Keratinocyte (primary cell): ENCODE results near the gene LUZP1. TPM values are rescaled to one million over a fixed set of nuclear protein-coding genes. Genes with fewer than 3 reads are reported as not detected.

Experiments
- DNase-seq: peaks from one replicate; pipeline ENCODE4 v3.0.0-alpha.2; 2011; ENCODE audit warnings: low read depth, missing footprints, low spot score
- FAIRE-seq: peaks from 2 replicates; lab custom pipeline; 2011; peaks lifted over from hg19 to GRCh38; lab: Jason Lieb, UNC
- H2AFZ ChIP-seq: 2 replicates; pipeline ENCODE4 v1.6.0; 2012; ENCODE audit warnings: low read length, control low read depth, inconsistent platforms; ENCODE audit not compliant: control insufficient read depth
- H3K27ac ChIP-seq: 2 replicates; pipeline ENCODE4 v1.5.1; 2011; ENCODE audit warnings: low read length; ENCODE audit not compliant: control insufficient read depth, insufficient read depth
- H3K27me3 ChIP-seq: 3 replicates; pipeline ENCODE4 v1.6.0; 2011; ENCODE audit warnings: low read length; ENCODE audit not compliant: control insufficient read depth, insufficient read depth; ENCODE audit errors: extremely low read depth
- H3K36me3 ChIP-seq, 2 experiments: 2 replicates in 1 of 2; 3 replicates in 1 of 2; pipeline ENCODE4 v1.5.1; 2011; ENCODE audit warnings: low read length in 2 of 2, mild to moderate bottlenecking in 1 of 2; ENCODE audit not compliant: control insufficient read depth in 2 of 2, insufficient read depth in 2 of 2; ENCODE audit errors: extremely low read depth in 1 of 2
- H3K4me1 ChIP-seq: 3 replicates; pipeline ENCODE4 v1.5.1; 2011; ENCODE audit warnings: low read length; ENCODE audit not compliant: control insufficient read depth, insufficient read depth; ENCODE audit errors: extremely low read depth
- H3K4me2 ChIP-seq: 3 replicates; pipeline ENCODE4 v1.6.0; 2011; ENCODE audit warnings: low read depth, low read length; ENCODE audit not compliant: control insufficient read depth, insufficient read depth; ENCODE audit errors: extremely low read depth
- H3K4me3 ChIP-seq, 3 experiments: fragments of 200-600 bp in 1 of 3; sonication (generic) in 1 of 3; 2 replicates in 2 of 3; 3 replicates in 1 of 3; pipeline ENCODE4 v1.5.1; 2011 to 2016; ENCODE audit warnings: low read length in 3 of 3, mild to moderate bottlenecking in 3 of 3, control low read depth in 2 of 3, inconsistent platforms in 1 of 3, low read depth in 1 of 3, mixed read lengths in 1 of 3, mixed run types in 1 of 3, moderate library complexity in 1 of 3; ENCODE audit not compliant: control insufficient read depth in 2 of 3, insufficient read depth in 2 of 3; ENCODE audit errors: extremely low read depth in 1 of 3
- H3K79me2 ChIP-seq: 2 replicates; pipeline ENCODE4 v1.6.0; 2012; ENCODE audit warnings: low read length; ENCODE audit not compliant: control insufficient read depth, insufficient read depth
- H3K9ac ChIP-seq: 3 replicates; pipeline ENCODE4 v1.6.0; 2011; ENCODE audit warnings: low read length; ENCODE audit not compliant: control insufficient read depth, insufficient read depth; ENCODE audit errors: extremely low read depth
- H3K9me1 ChIP-seq: 3 replicates; pipeline ENCODE4 v1.6.0; 2011; ENCODE audit warnings: low read length; ENCODE audit not compliant: control insufficient read depth, insufficient read depth; ENCODE audit errors: extremely low read depth
- H3K9me3 ChIP-seq: 2 replicates; pipeline ENCODE4 v1.5.1; 2012; ENCODE audit warnings: low read depth, low read length; ENCODE audit not compliant: control insufficient read depth
- H4K20me1 ChIP-seq: 3 replicates; pipeline ENCODE4 v1.6.0; 2011; ENCODE audit warnings: low read length; ENCODE audit not compliant: control insufficient read depth, insufficient read depth; ENCODE audit errors: extremely low read depth
- EZH2 ChIP-seq: IDR thresholded peaks from one replicate; pipeline ENCODE4 v1.6.1; 2012; ENCODE audit warnings: inconsistent platforms, mild to moderate bottlenecking, low read length, moderate library complexity
- dilution Hi-C: fragments of 300-500 bp; cut with MboI; formaldehyde crosslinking; loops from one replicate; pipeline ENCODE4 v1.7.0; 2020; ENCODE audit warnings: low sequenced_read_pairs; ENCODE audit not compliant: extremely low pct_ligation_motif_present
- polyA plus RNA-seq, 5 experiments: library from polyadenylated mRNA; depleted of rRNA in 3 of 5; stranded (reverse) in 3 of 5; stranded (forward) in 1 of 5; unstranded in 1 of 5; fragments of >200 nt; gene quantifications; 1 replicate in 1 of 5; 2 replicates in 3 of 5; 3 replicates in 1 of 5; pipeline versions ENCODE4 v1.2.1 to v1.2.3, GENCODE V29; 2011 to 2012; ENCODE audit warnings: missing spikeins in 2 of 5, low read depth in 1 of 5, low replicate concordance in 1 of 5
- TF ChIP-seq, protein P1 (sequence below), 3 experiments: IDR thresholded peaks in 1 of 3; conservative IDR thresholded peaks in 1 of 3; optimal IDR thresholded peaks in 1 of 3; 2 replicates in 2 of 3; 3 replicates in 1 of 3; pipeline versions ENCODE3 to v1.5.1; 2011; ENCODE audit warnings: low read length in 3 of 3, mild to moderate bottlenecking in 3 of 3, moderate library complexity in 2 of 3, control low read depth in 1 of 3, inconsistent platforms in 1 of 3; ENCODE audit not compliant: insufficient read depth in 2 of 3; ENCODE audit errors: extremely low read depth in 1 of 3

LUZP1 gene
- polyA plus RNA-seq, 1 donor (not counting 4 experiments of a cell fraction or from before 2014, with no cell fraction given) = 52.5 TPM

DNA sequence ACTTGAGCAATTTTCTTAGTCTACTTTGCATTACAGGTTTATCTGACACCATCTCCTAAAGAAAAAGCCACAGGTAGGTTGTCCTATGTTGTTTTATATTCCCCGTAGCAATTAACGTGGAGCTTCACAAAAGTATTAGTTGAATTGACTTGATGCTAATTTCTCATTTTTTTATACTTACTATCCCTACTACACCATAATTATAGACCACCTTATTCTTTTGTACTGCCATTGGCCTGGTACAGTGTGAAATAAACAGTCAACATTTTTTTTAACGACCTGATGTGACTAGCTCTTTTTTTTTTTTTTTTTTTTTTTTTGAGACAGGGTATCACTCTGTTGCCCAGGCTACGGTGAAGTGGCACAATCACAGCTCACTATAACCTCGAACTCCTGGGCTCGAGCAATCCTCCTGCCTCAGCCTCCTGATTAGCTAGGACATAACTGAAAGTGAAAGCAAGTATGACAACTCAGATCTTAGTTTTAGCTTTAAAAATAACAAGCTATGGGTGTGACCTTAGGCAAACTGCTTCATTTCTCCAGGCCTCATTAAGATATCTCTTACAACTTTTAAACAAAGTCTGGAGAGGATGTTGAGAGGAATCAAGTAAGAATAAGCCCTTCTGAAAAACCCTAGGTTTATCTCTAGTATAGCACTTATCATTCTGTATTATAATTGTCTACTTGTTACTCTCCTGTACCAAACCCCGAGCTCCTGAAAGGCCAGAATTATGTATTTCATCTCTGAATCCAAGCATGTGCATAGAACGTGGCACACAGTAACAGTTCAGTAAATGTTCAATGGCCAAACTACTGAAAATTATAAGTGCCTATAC lies 49.5 kb downstream of the LUZP1 start:
- dilution Hi-C loops = no loop called here
- Histone ChIP-seq H4K20me1 (no peaks in the 10 kb centered on the region), H3K4me3 (peak overlapping the region in 2 of 3 experiments; percentile 12 to 30), H3K79me2 (peaks cover 81% of the 10 kb centered on the region), H3K9me1 (no peaks in the 10 kb centered on the region), H3K36me3 (no peaks in the 10 kb centered on the region), H3K9me3 (no peaks in the 10 kb centered on the region), H3K4me2 (peak overlapping the region; percentile 75), H3K27me3 (no peaks in the 10 kb centered on the region), H3K4me1 (peaks cover 52% of the 10 kb centered on the region), H3K27ac (peak overlapping the region; percentile 2), H3K9ac (peak overlapping the region; percentile 25), H2AFZ (no peak overlapping the region)
- TF ChIP-seq, protein P1, sequence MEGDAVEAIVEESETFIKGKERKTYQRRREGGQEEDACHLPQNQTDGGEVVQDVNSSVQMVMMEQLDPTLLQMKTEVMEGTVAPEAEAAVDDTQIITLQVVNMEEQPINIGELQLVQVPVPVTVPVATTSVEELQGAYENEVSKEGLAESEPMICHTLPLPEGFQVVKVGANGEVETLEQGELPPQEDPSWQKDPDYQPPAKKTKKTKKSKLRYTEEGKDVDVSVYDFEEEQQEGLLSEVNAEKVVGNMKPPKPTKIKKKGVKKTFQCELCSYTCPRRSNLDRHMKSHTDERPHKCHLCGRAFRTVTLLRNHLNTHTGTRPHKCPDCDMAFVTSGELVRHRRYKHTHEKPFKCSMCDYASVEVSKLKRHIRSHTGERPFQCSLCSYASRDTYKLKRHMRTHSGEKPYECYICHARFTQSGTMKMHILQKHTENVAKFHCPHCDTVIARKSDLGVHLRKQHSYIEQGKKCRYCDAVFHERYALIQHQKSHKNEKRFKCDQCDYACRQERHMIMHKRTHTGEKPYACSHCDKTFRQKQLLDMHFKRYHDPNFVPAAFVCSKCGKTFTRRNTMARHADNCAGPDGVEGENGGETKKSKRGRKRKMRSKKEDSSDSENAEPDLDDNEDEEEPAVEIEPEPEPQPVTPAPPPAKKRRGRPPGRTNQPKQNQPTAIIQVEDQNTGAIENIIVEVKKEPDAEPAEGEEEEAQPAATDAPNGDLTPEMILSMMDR (optimal IDR thresholded peaks at IDR 0.05 in 1 of 3, IDR thresholded peaks at IDR 0.05 in 1 of 3, conservative IDR thresholded peaks at IDR 0.05 in 1 of 3; ENCODE audit: extremely low read depth in 1 of 3, insufficient read depth in 2 of 3, low read length in 3 of 3) = no peak
- no peak for TF ChIP-seq EZH2
- no peak for FAIRE-seq
- DNase-seq = no peak

- H3K9me1 ChIP-seq = no peaks in the 10 kb centered on the region
- no peak overlapping the region for H3K4me3 ChIP-seq
- no peak for FAIRE-seq
- H3K79me2 ChIP-seq = peaks cover 79% of the 10 kb centered on the region
- H3K36me3 ChIP-seq = no peaks in the 10 kb centered on the region
- no peak for DNase-seq
- no peak overlapping the region for H3K4me2 ChIP-seq
- no peaks in the 10 kb centered on the region for H3K9me3 ChIP-seq
- TF ChIP-seq EZH2 = no peak
- TF ChIP-seq, protein P1 (optimal IDR thresholded peaks at IDR 0.05 in 1 of 3, IDR thresholded peaks at IDR 0.05 in 1 of 3, conservative IDR thresholded peaks at IDR 0.05 in 1 of 3; ENCODE audit: extremely low read depth in 1 of 3, insufficient read depth in 2 of 3, low read length in 3 of 3) = no peak
- no peaks in the 10 kb centered on the region for H4K20me1 ChIP-seq
- H3K4me1 ChIP-seq = peaks cover 51% of the 10 kb centered on the region
- H3K27me3 ChIP-seq = no peaks in the 10 kb centered on the region
- no peak overlapping the region for H2AFZ ChIP-seq
- no peak overlapping the region for H3K9ac ChIP-seq
- H3K27ac ChIP-seq = no peak overlapping the region
- dilution Hi-C loops = no loop called here
Measured at GRCh38 chr1:23118407-23118806, 50.2 kb downstream of the LUZP1 start.
